Mucosa of descending colon (tissue), 3 donors: ENCODE measurements around the gene SLC2A11. TPM values are rescaled to one million over a fixed set of nuclear protein-coding genes. Genes with fewer than 3 reads are reported as not detected.

Source experiments
- ATAC-seq: fragments of 200-7000 bp; cut with Tn5 transposase; one replicate; pipeline ENCODE4 v1.9.1; 2020; ENCODE audit warnings: mild to moderate bottlenecking, moderate library complexity
- DNase-seq, 3 donors: peaks; one replicate each; pipeline ENCODE4 v3.0.0-alpha.2; 2020
- H3K36me3 ChIP-seq: fragments of 200-600 bp; one replicate; pipeline ENCODE4 v1.8.0; 2021; ENCODE audit warnings: low read depth, mild to moderate bottlenecking
- H3K4me1 ChIP-seq: fragments of 200-600 bp; one replicate; pipeline ENCODE4 v1.8.0; 2021; ENCODE audit warnings: low read depth, mild to moderate bottlenecking
- H3K4me3 ChIP-seq: fragments of 200-600 bp; one replicate; pipeline ENCODE4 v1.8.0; 2021; ENCODE audit warnings: mild to moderate bottlenecking
- H3K9me3 ChIP-seq: fragments of 200-600 bp; one replicate; pipeline ENCODE4 v1.8.0; 2021; ENCODE audit warnings: mild to moderate bottlenecking
- CTCF ChIP-seq: fragments of 200-600 bp; IDR thresholded peaks from one replicate; pipeline ENCODE4 v1.8.0; 2022; ENCODE audit warnings: antibody characterized with exemption, mild to moderate bottlenecking
- intact Hi-C, 2 donors: fragments of 100-400 bp; cut with DNase I in 1 of 2; cut with micrococcal nuclease in 1 of 2; formaldehyde crosslinking; loops; one replicate each; pipeline versions ENCODE4 v1.11.0 to v1.11.1; 2022; cut with DNase I, micrococcal nuclease
- total RNA-seq, 3 donors: library from RNA; stranded (reverse); fragmentation: NEBNext Ultra II Directional in 2 of 3; extraction: Animal tissue kit (Norgen Biotek cat#: 25700) in 2 of 3; gene quantifications; one replicate each; pipeline versions ENCODE4 v1.2.1 to v1.2.4, GENCODE V29; 2021 to 2023
- donor health status: DM: no; HTN: no; CAD: no; lungs with moderate emphysema.
- donor health status: DM: no; HTN: no; CAD: no.
- donor health status: DM: no; HTN: yes; CAD: no.

SLC2A11 gene
- total RNA-seq, 3 donors from 2014 or later = 11.5 to 14.7 (median 12.5) TPM

- ATAC-seq (no peak), DNase-seq (no peak)
- TF ChIP-seq CTCF = no peak
- no peaks in the 10 kb centered on the region for H3K4me1 ChIP-seq
- intact Hi-C loops = no loop called here
- no peaks in the 10 kb centered on the region for H3K9me3 ChIP-seq
- no peaks in the 10 kb centered on the region for H3K36me3 ChIP-seq
- no peak overlapping the region for H3K4me3 ChIP-seq
These were observed 20.5 kb downstream of the SLC2A11 start for GRCh38 chr22:23878219-23878618.

GRCh38 chr22:23882370-23882769 is 24.7 kb downstream of the SLC2A11 start:
- no peak overlapping the region for H3K4me3 ChIP-seq
- no peaks in the 10 kb centered on the region for H3K4me1 ChIP-seq
- DNase-seq = no peak
- ATAC-seq = no peak
- H3K36me3 ChIP-seq = no peaks in the 10 kb centered on the region
- no peak for TF ChIP-seq CTCF
- no peaks in the 10 kb centered on the region for H3K9me3 ChIP-seq
- intact Hi-C loops = no loop called here

GRCh38 chr22:23883658-23884057 is 26.0 kb downstream of the SLC2A11 start:
- intact Hi-C loops = no loop called here
- no peak for DNase-seq
- no peaks in the 10 kb centered on the region for H3K36me3 ChIP-seq
- no peak for ATAC-seq
- H3K4me1 ChIP-seq = no peaks in the 10 kb centered on the region
- no peaks in the 10 kb centered on the region for H3K9me3 ChIP-seq
- H3K4me3 ChIP-seq = no peak overlapping the region
- TF ChIP-seq CTCF = no peak

- no peak overlapping the region for H3K4me3 ChIP-seq
- no peaks in the 10 kb centered on the region for H3K36me3 ChIP-seq
- intact Hi-C loops = no loop called here
- TF ChIP-seq CTCF = no peak
- DNase-seq (no peak), ATAC-seq (no peak)
- H3K4me1 ChIP-seq = no peaks in the 10 kb centered on the region
- H3K9me3 ChIP-seq = no peaks in the 10 kb centered on the region
These were observed 26.5 kb downstream of the SLC2A11 start for GRCh38 chr22:23884140-23884539.

GRCh38 chr22:23888615-23889401 is 31.1 kb downstream of the SLC2A11 start:
- no peaks in the 10 kb centered on the region for H3K4me1 ChIP-seq
- TF ChIP-seq CTCF = no peak
- ATAC-seq = no peak
- no peaks in the 10 kb centered on the region for H3K9me3 ChIP-seq
- no peak overlapping the region for H3K4me3 ChIP-seq
- DNase-seq = no peak
- H3K36me3 ChIP-seq = no peaks in the 10 kb centered on the region
- intact Hi-C loops = no loop called here
